ENCODE measurements around the gene ARHGAP26. TPM values are rescaled to one million over a fixed set of nuclear protein-coding genes. Genes with fewer than 3 reads are reported as not detected.

Gene ARHGAP26
- total RNA-seq, 4 donors from 2014 or later = 28.2 to 52.3 (median 37.9) TPM

- intact Hi-C loops (cut with DNase I) = no loop called here
- Histone ChIP-seq H3K27me3 (no peaks in the 10 kb centered on the region), H3K4me3 (replicated peaks in 1 of 3) (no peak overlapping the region), H3K4me1 (peaks cover 0 to 9% of the 10 kb centered on the region in 2 donors), H3K9me3 (no peaks in the 10 kb centered on the region), H3K27ac (no peak overlapping the region), H3K36me3 (peaks cover 0 to 2% of the 10 kb centered on the region in 2 donors)
- TF ChIP-seq CTCF (IDR thresholded peaks at IDR 0.05) = no peak
- no peak for TF ChIP-seq POLR2A (IDR thresholded peaks at IDR 0.05)
- 83 to 90% methylated on average over 4 of the region's 4 CpGs for WGBS, 2 donors
- DNase-seq = no peak
Measured at GRCh38 chr5:143044265-143044664, 274.1 kb downstream of the ARHGAP26 start.

GRCh38 chr5:143045062-143045461 lies 274.9 kb downstream of the ARHGAP26 start:
- Histone ChIP-seq H3K27me3 (no peaks in the 10 kb centered on the region), H3K27ac (no peak overlapping the region), H3K4me1 (peaks cover 0 to 9% of the 10 kb centered on the region in 2 donors), H3K9me3 (no peaks in the 10 kb centered on the region), H3K4me3 (replicated peaks in 1 of 3) (no peak overlapping the region), H3K36me3 (peaks cover 0 to 2% of the 10 kb centered on the region in 2 donors)
- DNase-seq = no peak
- WGBS, 2 donors = 84 to 88% methylated on average over 3 of the region's 3 CpGs
- intact Hi-C loops (cut with DNase I) = no loop called here
- TF ChIP-seq CTCF (IDR thresholded peaks at IDR 0.05) = no peak
- TF ChIP-seq POLR2A (IDR thresholded peaks at IDR 0.05) = no peak

GRCh38 chr5:143046314-143046713 lies 276.1 kb downstream of the ARHGAP26 start:
- intact Hi-C loops (cut with DNase I) = no loop called here
- WGBS, 2 donors = 85 to 94% methylated on average over 1 of the region's 1 CpG
- Histone ChIP-seq H3K4me3 (replicated peaks in 1 of 3) (no peak overlapping the region), H3K4me1 (peaks cover 1 to 13% of the 10 kb centered on the region in 2 donors), H3K27ac (no peak overlapping the region), H3K36me3 (peaks cover 0 to 2% of the 10 kb centered on the region in 2 donors), H3K27me3 (no peaks in the 10 kb centered on the region), H3K9me3 (no peaks in the 10 kb centered on the region)
- TF ChIP-seq CTCF (IDR thresholded peaks at IDR 0.05) (no peak), POLR2A (IDR thresholded peaks at IDR 0.05) (no peak)
- no peak for DNase-seq

- WGBS, 2 donors = 84 to 90% methylated on average over 1 of the region's 1 CpG
- no peak overlapping the region for H3K4me3 ChIP-seq (replicated peaks in 1 of 3)
- intact Hi-C loops (cut with DNase I) = no loop called here
- peaks cover 0 to 2% of the 10 kb centered on the region in 2 donors for H3K36me3 ChIP-seq
- H3K27me3 ChIP-seq = no peaks in the 10 kb centered on the region
- TF ChIP-seq CTCF (IDR thresholded peaks at IDR 0.05) (no peak), POLR2A (IDR thresholded peaks at IDR 0.05) (no peak)
- no peak overlapping the region for H3K27ac ChIP-seq
- no peak for DNase-seq
- peaks cover 8 to 16% of the 10 kb centered on the region in 2 donors for H3K4me1 ChIP-seq
- H3K9me3 ChIP-seq = no peaks in the 10 kb centered on the region
Measured at GRCh38 chr5:143047091-143047490, 276.9 kb downstream of the ARHGAP26 start.

- WGBS, 2 donors = 87 to 99% methylated on average over 4 of the region's 4 CpGs
- Histone ChIP-seq H3K9me3 (no peaks in the 10 kb centered on the region), H3K36me3 (no peaks in the 10 kb centered on the region), H3K4me1 (peaks cover 8 to 15% of the 10 kb centered on the region in 2 donors), H3K27ac (no peak overlapping the region), H3K27me3 (no peaks in the 10 kb centered on the region), H3K4me3 (replicated peaks in 1 of 3) (no peak overlapping the region)
- DNase-seq = no peak
- TF ChIP-seq POLR2A (IDR thresholded peaks at IDR 0.05) (no peak), CTCF (IDR thresholded peaks at IDR 0.05) (no peak)
- intact Hi-C loops (cut with DNase I) = no loop called here
Measured at GRCh38 chr5:143050183-143050582, 280.0 kb downstream of the ARHGAP26 start.
